Natural killer cell (primary cell): ENCODE data around the gene SOX13. TPM values are rescaled to one million over a fixed set of nuclear protein-coding genes. Genes with fewer than 3 reads are reported as not detected.
A peak's percentile ranks its signal among the peaks of the same experiment; 100 is the strongest.

Source experiments
- ATAC-seq, 3 donors: fragments of 150-1000 bp in 2 of 3; fragments of 200-7000 bp in 1 of 3; cut with Tn5 transposase; 1 replicate in 1 of 3; 2 replicates in 2 of 3; pipeline ENCODE4 v1.10.0; 2021; ENCODE audit warnings: mild to moderate bottlenecking in 2 of 3, moderate library complexity in 2 of 3
- DNase-seq, 2 donors: peaks; one replicate each; pipeline versions ENCODE4 v3.0.0 to v3.0.0-alpha.2; 2013 to 2021; ENCODE audit warnings: mixed read lengths in 1 of 2
- H3K27ac ChIP-seq: one replicate; pipeline ENCODE4 v1.5.1; 2013; ENCODE audit warnings: mild to moderate bottlenecking, low read length
- H3K27me3 ChIP-seq: one replicate; pipeline ENCODE4 v1.6.1; 2013; ENCODE audit warnings: low read length; ENCODE audit not compliant: control insufficient read depth, insufficient read depth
- H3K36me3 ChIP-seq: one replicate; pipeline ENCODE4 v1.6.1; 2013; ENCODE audit warnings: low read length; ENCODE audit not compliant: control insufficient read depth, insufficient read depth
- H3K4me1 ChIP-seq: one replicate; pipeline ENCODE4 v1.6.1; 2013; ENCODE audit warnings: low read length; ENCODE audit not compliant: control insufficient read depth, insufficient read depth
- H3K4me3 ChIP-seq: one replicate; pipeline ENCODE4 v1.5.1; 2013; ENCODE audit warnings: low read length
- H3K9me3 ChIP-seq: one replicate; pipeline ENCODE4 v1.6.1; 2013; ENCODE audit warnings: low read length; ENCODE audit not compliant: control insufficient read depth, insufficient read depth
- H3K27ac Mint-ChIP-seq, 2 donors: one replicate each; pipeline ENCODE4 v1.8.0; 2022; ENCODE audit warnings: mild to moderate bottlenecking in 2 of 2, mixed read lengths in 2 of 2, moderate library complexity in 1 of 2
- H3K27me3 Mint-ChIP-seq, 2 donors: one replicate each; pipeline ENCODE4 v1.8.0; 2022; ENCODE audit warnings: low read depth in 2 of 2, mixed read lengths in 2 of 2
- H3K36me3 Mint-ChIP-seq: one replicate; pipeline ENCODE4 v1.8.0; 2022; ENCODE audit warnings: mixed read lengths
- H3K4me1 Mint-ChIP-seq, 2 donors: one replicate each; pipeline ENCODE4 v1.8.0; 2022; ENCODE audit warnings: mixed read lengths in 2 of 2
- H3K4me3 Mint-ChIP-seq: one replicate; pipeline ENCODE4 v1.8.0; 2022; ENCODE audit warnings: mild to moderate bottlenecking, moderate library complexity, mixed read lengths
- H3K9me3 Mint-ChIP-seq, 2 donors: one replicate each; pipeline ENCODE4 v1.8.0; 2022; ENCODE audit warnings: mixed read lengths in 2 of 2
- CTCF ChIP-seq: fragments of 200-600 bp; IDR thresholded peaks from one replicate; pipeline ENCODE4 v1.8.0; 2022; ENCODE audit warnings: antibody characterized with exemption
- WGBS: methylation state at CpG from one replicate; pipeline ENCODE4 v1.1.7; 2013; ENCODE audit warnings: missing lambda C conversion rate; ENCODE audit not compliant: insufficient coverage; 5-methylcytosine and 5-hydroxymethylcytosine counted together
- intact Hi-C: fragments of 100-400 bp; cut with micrococcal nuclease; formaldehyde crosslinking; loops from one replicate; pipeline ENCODE4 v1.14.2; 2022
- total RNA-seq, 4 donors: library from RNA; stranded (reverse); fragments of 120-200 nt in 1 of 4; gene quantifications; one replicate each; pipeline versions ENCODE4 v1.2.3 to v1.2.4, GENCODE V29; 2013 to 2022

The SOX13 gene
- total RNA-seq, result 10 to 100 TPM; 27.3 to 44.7 (median 41.4) TPM
- 8.7 TPM for total RNA-seq (2013)

GRCh38 chr1:204072931-204073836 is at the start of gene SOX13:
SOX13 (plus strand) TSS chr1:204073115; CDS start chr1:204112916, 39,801 bp downstream.
- peaks cover 33% of the 10 kb centered on the region for H3K4me1 ChIP-seq
- peak within 1 kb of the TSS; percentile 37 for H3K27ac ChIP-seq
- no peaks in the 10 kb centered on the region for H3K27me3 ChIP-seq
- Mint-ChIP-seq H3K27ac (peak within 1 kb of the TSS; percentile 79 to 85), H3K36me3 (no peaks in the 10 kb centered on the region), H3K9me3 (no peaks in the 10 kb centered on the region), H3K4me1 (peaks cover 30 to 34% of the 10 kb centered on the region in 2 donors), H3K4me3 (peak within 1 kb of the TSS; percentile 98), H3K27me3 (peaks cover 0 to 7% of the 10 kb centered on the region in 2 donors)
- under 1% methylated on average over 89 of the region's 89 CpGs for WGBS
- H3K9me3 ChIP-seq, result no peaks in the 10 kb centered on the region
- no peaks in the 10 kb centered on the region for H3K36me3 ChIP-seq
- ATAC-seq (peak; percentile 75 to 80 (median 78)), DNase-seq (peak; percentile 40 to 48)
- peak within 1 kb of the TSS; percentile 76 for H3K4me3 ChIP-seq
- no peak for TF ChIP-seq CTCF
- intact Hi-C loops, result no loop called here

- H3K27me3 ChIP-seq, result no peaks in the 10 kb centered on the region
- no peaks in the 10 kb centered on the region for H3K9me3 ChIP-seq
- ATAC-seq (no peak), DNase-seq (no peak)
- H3K4me1 ChIP-seq, result no peaks in the 10 kb centered on the region
- Mint-ChIP-seq H3K27me3 (peaks cover 15 to 20% of the 10 kb centered on the region in 2 donors), H3K9me3 (no peaks in the 10 kb centered on the region), H3K27ac (no peak overlapping the region), H3K4me1 (no peaks in the 10 kb centered on the region), H3K36me3 (no peaks in the 10 kb centered on the region), H3K4me3 (no peak overlapping the region)
- 57% methylated on average over 15 of the region's 17 CpGs for WGBS
- intact Hi-C loops, result no loop called here
- no peaks in the 10 kb centered on the region for H3K36me3 ChIP-seq
- H3K4me3 ChIP-seq, result no peak overlapping the region
- TF ChIP-seq CTCF, result no peak
- no peak overlapping the region for H3K27ac ChIP-seq
Observed at GRCh38 chr1:204025917-204026707, 46.8 kb upstream of the SOX13 start.

- whole genome bisulfite sequencing, result 70% methylated on average over 2 of the region's 3 CpGs
- H3K27ac Mint-ChIP-seq, result no peak overlapping the region
Observed at GRCh38 chr1:204027446-204027845, 45.5 kb upstream of the SOX13 start.

More at GRCh38 chr1:204027446-204027845, 45.5 kb upstream of the SOX13 start:
- no peak for TF ChIP-seq CTCF
- no peaks in the 10 kb centered on the region for H3K36me3 Mint-ChIP-seq
- intact Hi-C loops, result no loop called here
- Histone ChIP-seq H3K27ac (no peak overlapping the region), H3K4me1 (no peaks in the 10 kb centered on the region), H3K27me3 (no peaks in the 10 kb centered on the region), H3K4me3 (no peak overlapping the region), H3K36me3 (no peaks in the 10 kb centered on the region), H3K9me3 (no peaks in the 10 kb centered on the region)
- DNase-seq (no peak), ATAC-seq (no peak)
- H3K4me3 Mint-ChIP-seq, result no peak overlapping the region
- H3K4me1 Mint-ChIP-seq, result no peaks in the 10 kb centered on the region
- H3K27me3 Mint-ChIP-seq, result peaks cover 15 to 20% of the 10 kb centered on the region in 2 donors
- no peaks in the 10 kb centered on the region for H3K9me3 Mint-ChIP-seq
